Lung (tissue), 12 donors: ENCODE results near the gene TACR2. TPM values are rescaled to one million over a fixed set of nuclear protein-coding genes. Genes with fewer than 3 reads are reported as not detected.

Experiments
- ATAC-seq: fragments of 200-7000 bp; cut with Tn5 transposase; one replicate; pipeline ENCODE4 v1.9.1; 2020; ENCODE audit warnings: moderate number of reproducible peaks; ENCODE audit not compliant: insufficient read depth, low FRiP score
- DNase-seq, 3 donors: peaks; one replicate each; pipeline ENCODE4 v3.0.0-alpha.2; 2013 to 2017
- H3K27ac ChIP-seq, 2 donors: one replicate each; pipeline ENCODE4 v1.5.1; 2013; ENCODE audit warnings: mild to moderate bottlenecking in 2 of 2, moderate library complexity in 2 of 2, control low read depth in 1 of 2, inconsistent platforms in 1 of 2, low read depth in 1 of 2, low read length in 1 of 2
- H3K27me3 ChIP-seq, 3 donors: one replicate each; pipeline ENCODE4 v1.5.1; 2013; ENCODE audit warnings: low read length in 2 of 3; ENCODE audit not compliant: control insufficient read depth in 3 of 3, insufficient read depth in 3 of 3
- H3K36me3 ChIP-seq, 4 donors: one replicate each; pipeline ENCODE4 v1.5.1; 2013; ENCODE audit warnings: low read length in 4 of 4, mild to moderate bottlenecking in 1 of 4, moderate library complexity in 1 of 4; ENCODE audit not compliant: control insufficient read depth in 4 of 4, insufficient read depth in 4 of 4
- H3K4me1 ChIP-seq, 5 donors: one replicate each; pipeline ENCODE4 v1.5.1; 2013; ENCODE audit warnings: low read length in 5 of 5, mild to moderate bottlenecking in 2 of 5, moderate library complexity in 1 of 5; ENCODE audit not compliant: control insufficient read depth in 5 of 5, insufficient read depth in 5 of 5
- H3K4me3 ChIP-seq: one replicate; pipeline ENCODE4 v1.5.1; 2013; ENCODE audit warnings: mild to moderate bottlenecking, control low read depth, moderate library complexity
- H3K9ac ChIP-seq, 2 donors: one replicate each; pipeline ENCODE4 v1.5.1; 2013; ENCODE audit warnings: low read length in 2 of 2, control low read depth in 1 of 2; ENCODE audit not compliant: insufficient read depth in 1 of 2
- H3K9me3 ChIP-seq, 4 donors: one replicate each; pipeline ENCODE4 v1.5.1; 2013; ENCODE audit warnings: low read length in 3 of 4, mild to moderate bottlenecking in 1 of 4, moderate library complexity in 1 of 4; ENCODE audit not compliant: control insufficient read depth in 4 of 4, insufficient read depth in 3 of 4
- WGBS, 2 donors: extraction: QIAGEN DNeasy Blood & Tissue Kit; methylation state at CpG; one replicate each; pipeline ENCODE4 v1.1.7; 2013; 5-methylcytosine and 5-hydroxymethylcytosine counted together
- polyA plus RNA-seq, 2 donors: library from polyadenylated mRNA; stranded (reverse); fragments of 200-250 nt; gene quantifications; one replicate each; pipeline ENCODE4 v1.2.1, GENCODE V29; 2013
- total RNA-seq, 2 donors: library from RNA; depleted of rRNA in 1 of 2; stranded (reverse); fragments of >200 nt in 1 of 2; gene quantifications; one replicate each; pipeline ENCODE4 v1.2.1, GENCODE V29; 2014 to 2021
- TF ChIP-seq, protein P1 (sequence below): IDR thresholded peaks from 2 replicates; pipeline ENCODE4 v1.5.1; 2012; ENCODE audit warnings: mild to moderate bottlenecking; ENCODE audit errors: control extremely low read depth, extremely low read depth
- donor health status: control.
- donor health status: control.
- donor health status: Bipolar disorder and iron deficiency.
- donor health status: healthy.
- donor health status: DM: yes; HTN: yes; CAD: no.

Gene TACR2
- total and polyA plus RNA-seq, 4 donors: 0.28 to 0.83 (median 0.50) TPM

DNA sequence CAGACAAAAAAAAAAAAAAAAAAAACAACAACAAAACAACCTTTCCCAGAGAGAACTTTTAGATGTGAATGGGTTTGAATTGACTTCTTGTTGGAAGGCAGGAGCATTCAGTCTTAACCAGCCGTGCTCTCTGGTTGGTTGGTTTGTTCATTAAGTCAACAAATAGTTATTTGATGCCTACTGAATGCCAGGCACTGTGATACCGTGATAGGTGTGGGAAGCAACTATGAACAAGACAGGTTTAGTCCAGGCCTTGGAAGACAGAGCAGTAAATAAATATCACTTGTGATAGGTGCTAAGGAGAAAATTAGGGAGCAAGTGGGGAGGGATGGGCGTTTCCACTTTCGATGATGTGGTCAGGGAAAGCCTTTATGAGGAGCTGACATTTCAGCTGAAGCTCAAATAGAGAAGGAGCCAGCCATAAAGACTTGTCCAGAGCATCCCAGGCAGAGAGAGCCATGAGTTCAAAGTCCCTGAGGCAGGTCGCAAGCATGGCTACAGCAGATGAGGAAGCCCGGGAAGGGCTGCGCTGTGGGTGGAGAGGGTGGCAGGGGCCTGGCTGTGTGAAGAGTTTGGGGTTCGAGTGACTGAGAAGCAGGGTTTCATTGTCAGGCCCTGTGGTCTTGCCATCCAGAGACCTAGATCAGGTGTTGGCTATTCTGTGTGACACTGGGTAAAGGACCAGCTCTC, 42.5 kb upstream of the TACR2 start:
- no peak for ATAC-seq
- no peaks in the 10 kb centered on the region for H3K9me3 ChIP-seq
- TF ChIP-seq, protein P1, sequence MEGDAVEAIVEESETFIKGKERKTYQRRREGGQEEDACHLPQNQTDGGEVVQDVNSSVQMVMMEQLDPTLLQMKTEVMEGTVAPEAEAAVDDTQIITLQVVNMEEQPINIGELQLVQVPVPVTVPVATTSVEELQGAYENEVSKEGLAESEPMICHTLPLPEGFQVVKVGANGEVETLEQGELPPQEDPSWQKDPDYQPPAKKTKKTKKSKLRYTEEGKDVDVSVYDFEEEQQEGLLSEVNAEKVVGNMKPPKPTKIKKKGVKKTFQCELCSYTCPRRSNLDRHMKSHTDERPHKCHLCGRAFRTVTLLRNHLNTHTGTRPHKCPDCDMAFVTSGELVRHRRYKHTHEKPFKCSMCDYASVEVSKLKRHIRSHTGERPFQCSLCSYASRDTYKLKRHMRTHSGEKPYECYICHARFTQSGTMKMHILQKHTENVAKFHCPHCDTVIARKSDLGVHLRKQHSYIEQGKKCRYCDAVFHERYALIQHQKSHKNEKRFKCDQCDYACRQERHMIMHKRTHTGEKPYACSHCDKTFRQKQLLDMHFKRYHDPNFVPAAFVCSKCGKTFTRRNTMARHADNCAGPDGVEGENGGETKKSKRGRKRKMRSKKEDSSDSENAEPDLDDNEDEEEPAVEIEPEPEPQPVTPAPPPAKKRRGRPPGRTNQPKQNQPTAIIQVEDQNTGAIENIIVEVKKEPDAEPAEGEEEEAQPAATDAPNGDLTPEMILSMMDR: no peak
- H3K27ac ChIP-seq: peak overlapping the region in 1 of 2 donors; percentile 13
- H3K4me1 ChIP-seq: peaks cover 0 to 36% (median 3%) of the 10 kb centered on the region in 5 donors
- H3K9ac ChIP-seq: no peak overlapping the region
- no peak overlapping the region for H3K4me3 ChIP-seq
- H3K36me3 ChIP-seq: no peaks in the 10 kb centered on the region
- 82 to 88% methylated on average over 8 of the region's 8 CpGs for WGBS, 2 donors
- no peak for DNase-seq
- no peaks in the 10 kb centered on the region for H3K27me3 ChIP-seq

DNA sequence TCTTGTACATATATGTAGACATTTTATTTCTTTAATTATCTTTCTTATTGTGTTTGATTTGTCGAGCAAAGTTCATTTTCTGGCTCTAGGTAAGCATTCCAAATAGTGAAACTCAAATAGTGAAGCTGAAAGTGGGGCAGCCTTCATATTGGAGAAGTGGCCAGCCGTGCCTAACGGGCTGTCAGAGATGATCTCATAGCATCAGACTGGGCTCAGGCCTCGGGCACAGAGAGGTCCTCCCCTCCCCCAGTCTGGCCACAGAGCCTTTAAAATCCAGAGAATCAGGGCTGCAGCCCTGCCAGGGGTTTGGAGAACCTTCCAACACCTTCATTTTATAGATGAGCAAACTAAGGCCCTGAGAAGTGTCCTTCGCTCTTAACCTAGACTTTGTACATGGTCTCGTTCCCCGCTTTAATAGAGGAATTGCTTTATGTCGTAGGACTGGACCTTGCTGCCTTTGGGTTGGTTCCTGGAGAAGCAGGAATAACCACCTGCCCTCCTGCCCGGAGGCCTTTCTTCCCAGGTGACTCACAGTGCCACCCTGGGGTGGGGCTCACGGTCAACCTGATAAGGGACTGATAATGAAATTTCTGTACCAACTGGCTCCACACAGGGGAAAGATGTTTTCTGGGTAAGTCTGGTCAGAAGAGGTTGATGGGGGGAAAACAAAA, 41.8 kb upstream of the TACR2 start:
- no peak for ATAC-seq
- 55 to 70% methylated on average over 10 of the region's 10 CpGs for WGBS, 2 donors
- H3K4me3 ChIP-seq: no peak overlapping the region
- H3K36me3 ChIP-seq: no peaks in the 10 kb centered on the region
- peak overlapping the region in 1 of 2 donors; percentile 85 for H3K27ac ChIP-seq
- DNase-seq: no peak
- TF ChIP-seq, protein P1: no peak
- no peaks in the 10 kb centered on the region for H3K9me3 ChIP-seq
- H3K27me3 ChIP-seq: no peaks in the 10 kb centered on the region
- peaks cover 0 to 34% (median 3%) of the 10 kb centered on the region in 5 donors for H3K4me1 ChIP-seq
- H3K9ac ChIP-seq: no peak overlapping the region

DNA sequence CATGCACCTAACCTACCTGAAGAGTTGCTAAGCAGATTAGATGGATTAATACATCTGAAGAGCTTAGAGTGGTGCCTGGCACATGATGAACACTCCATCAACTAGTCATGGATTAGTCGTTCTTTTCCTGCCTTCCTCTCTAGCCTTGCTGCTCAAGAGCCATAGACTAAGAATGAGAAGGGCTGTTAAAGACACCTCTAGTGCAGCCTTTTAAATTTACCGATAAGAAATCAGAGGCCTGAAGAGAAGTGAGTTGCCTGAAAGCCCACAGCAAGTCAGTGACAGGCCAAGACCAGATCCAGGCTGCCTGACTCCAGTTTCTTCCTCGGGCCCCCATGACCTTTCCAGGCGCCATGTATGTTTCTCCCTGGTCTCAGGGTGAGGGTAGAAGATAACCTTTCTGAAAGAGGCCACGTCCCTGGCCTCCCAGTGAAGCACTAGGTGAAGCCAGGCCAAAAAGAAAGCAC, 41.1 kb upstream of the TACR2 start:
- ATAC-seq (no peak), DNase-seq (peak in 1 of 3 donors; percentile 49)
- no peak overlapping the region for H3K9ac ChIP-seq
- WGBS, 2 donors: 69 to 79% methylated on average over 5 of the region's 5 CpGs
- H3K27ac ChIP-seq: peak overlapping the region in 1 of 2 donors; percentile 59
- H3K27me3 ChIP-seq: peaks cover 0 to under 1% (median 0%) of the 10 kb centered on the region in 3 donors
- no peaks in the 10 kb centered on the region for H3K9me3 ChIP-seq
- TF ChIP-seq, protein P1: no peak
- no peak overlapping the region for H3K4me3 ChIP-seq
- H3K4me1 ChIP-seq: peaks cover 0 to 36% (median 3%) of the 10 kb centered on the region in 5 donors
- no peaks in the 10 kb centered on the region for H3K36me3 ChIP-seq
